Duodenal mucosa (tissue), 2 donors: ENCODE measurements around the gene CYB5R2.

Source experiments
- H3K27ac ChIP-seq: one replicate; pipeline ENCODE4 v1.7.0; 2013; ENCODE audit warnings: low read depth, low read length
- H3K27me3 ChIP-seq, 2 donors: one replicate each; pipeline ENCODE4 v1.7.0; 2013; ENCODE audit warnings: low read length in 2 of 2, control low read depth in 1 of 2; ENCODE audit not compliant: insufficient read depth in 2 of 2, control insufficient read depth in 1 of 2
- H3K36me3 ChIP-seq, 2 donors: one replicate each; pipeline ENCODE4 v1.7.0; 2013; ENCODE audit warnings: low read length in 2 of 2, control low read depth in 1 of 2; ENCODE audit not compliant: insufficient read depth in 2 of 2, control insufficient read depth in 1 of 2
- H3K4me1 ChIP-seq, 2 donors: one replicate each; pipeline ENCODE4 v1.7.0; 2013; ENCODE audit warnings: low read length in 2 of 2, control low read depth in 1 of 2; ENCODE audit not compliant: insufficient read depth in 2 of 2, control insufficient read depth in 1 of 2
- H3K4me3 ChIP-seq, 2 donors: one replicate each; pipeline ENCODE4 v1.7.0; 2013; ENCODE audit warnings: low read length in 2 of 2, low read depth in 1 of 2
- H3K9ac ChIP-seq, 2 donors: one replicate each; pipeline ENCODE4 v1.7.0; 2013; ENCODE audit warnings: low read length in 2 of 2, low read depth in 1 of 2
- H3K9me3 ChIP-seq, 2 donors: one replicate each; pipeline ENCODE4 v1.7.0; 2013; ENCODE audit warnings: low read length in 2 of 2, control low read depth in 1 of 2; ENCODE audit not compliant: control insufficient read depth in 1 of 2

CYB5R2 gene

GRCh38 chr11:7628660-7629059 lies 44.6 kb downstream of the CYB5R2 start:
- H3K27ac ChIP-seq: no peak overlapping the region
- H3K9me3 ChIP-seq: no peaks in the 10 kb centered on the region
- H3K9ac ChIP-seq: no peak overlapping the region
- H3K27me3 ChIP-seq: no peaks in the 10 kb centered on the region
- no peak overlapping the region for H3K4me3 ChIP-seq
- no peaks in the 10 kb centered on the region for H3K4me1 ChIP-seq
- H3K36me3 ChIP-seq: peaks cover 80 to 86% of the 10 kb centered on the region in 2 donors

- Histone ChIP-seq H3K4me3 (no peak overlapping the region), H3K27me3 (no peaks in the 10 kb centered on the region), H3K9ac (no peak overlapping the region), H3K9me3 (no peaks in the 10 kb centered on the region), H3K27ac (no peak overlapping the region), H3K4me1 (peaks cover 4 to 17% of the 10 kb centered on the region in 2 donors), H3K36me3 (peaks cover 40 to 72% of the 10 kb centered on the region in 2 donors)
Observed at GRCh38 chr11:7622721-7623120, 50.6 kb downstream of the CYB5R2 start.

- H3K4me1 ChIP-seq: peaks cover 4 to 17% of the 10 kb centered on the region in 2 donors
- no peak overlapping the region for H3K4me3 ChIP-seq
- no peak overlapping the region for H3K27ac ChIP-seq
- no peaks in the 10 kb centered on the region for H3K27me3 ChIP-seq
- H3K9ac ChIP-seq: no peak overlapping the region
- H3K36me3 ChIP-seq: peaks cover 41 to 79% of the 10 kb centered on the region in 2 donors
- H3K9me3 ChIP-seq: no peaks in the 10 kb centered on the region
Observed at GRCh38 chr11:7621554-7621953, 51.7 kb downstream of the CYB5R2 start.

- Histone ChIP-seq H3K9ac (no peak overlapping the region), H3K9me3 (no peaks in the 10 kb centered on the region), H3K27me3 (no peaks in the 10 kb centered on the region), H3K36me3 (peaks cover 39 to 79% of the 10 kb centered on the region in 2 donors), H3K27ac (no peak overlapping the region), H3K4me1 (peaks cover 4 to 17% of the 10 kb centered on the region in 2 donors), H3K4me3 (no peak overlapping the region)
Observed at GRCh38 chr11:7621090-7621489, 52.2 kb downstream of the CYB5R2 start.

GRCh38 chr11:7619322-7619721 lies 54.0 kb downstream of the CYB5R2 start:
- Histone ChIP-seq H3K9me3 (no peaks in the 10 kb centered on the region), H3K27ac (no peak overlapping the region), H3K4me3 (no peak overlapping the region), H3K27me3 (no peaks in the 10 kb centered on the region), H3K36me3 (peaks cover 25 to 66% of the 10 kb centered on the region in 2 donors), H3K9ac (no peak overlapping the region), H3K4me1 (peaks cover 4 to 17% of the 10 kb centered on the region in 2 donors)

GRCh38 chr11:7617032-7617431 lies 56.3 kb downstream of the CYB5R2 start:
- no peak overlapping the region for H3K27ac ChIP-seq
- no peak overlapping the region for H3K9ac ChIP-seq
- H3K4me3 ChIP-seq: no peak overlapping the region
- H3K4me1 ChIP-seq: peaks cover 14 to 19% of the 10 kb centered on the region in 2 donors
- no peaks in the 10 kb centered on the region for H3K27me3 ChIP-seq
- H3K36me3 ChIP-seq: peaks cover 13 to 66% of the 10 kb centered on the region in 2 donors
- no peaks in the 10 kb centered on the region for H3K9me3 ChIP-seq
